GM18499 (cell line): Measurements from ENCODE around the gene MAPKAP1.
"Not testable (repeated sequence)": the region's sequence is repeated elsewhere in the genome, so short reads cannot be mapped to it uniquely, and the experiment has no call there.

Source experiments
- ATAC-seq: cut with Tn5 transposase; IDR thresholded peaks from one replicate; pipeline ENCODE4 v1.9.1; 2021; ENCODE audit warnings: moderate number of reproducible peaks; ENCODE audit not compliant: insufficient read depth, unreplicated experiment

Gene MAPKAP1

DNA sequence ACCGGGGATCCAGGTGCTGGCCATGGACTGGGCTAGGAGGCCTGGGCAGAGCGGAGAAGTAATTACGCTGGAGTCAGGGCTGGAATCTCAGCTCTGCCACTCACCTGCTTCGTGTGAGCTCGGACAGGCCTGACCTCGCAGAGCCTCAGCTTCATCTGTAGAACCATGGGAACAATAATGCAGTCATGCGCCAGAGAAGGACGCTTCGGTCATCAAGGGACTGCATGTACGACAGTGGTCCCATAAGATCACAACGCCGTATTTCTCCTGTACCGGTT, 300.3 kb downstream of the MAPKAP1 start:
- no peak for ATAC-seq

GRCh38 chr9:125405938-125406809, 300.8 kb downstream of the MAPKAP1 start:
- no peak for ATAC-seq

GRCh38 chr9:125404733-125405132, 302.3 kb downstream of the MAPKAP1 start:
- no peak for ATAC-seq

GRCh38 chr9:125400725-125401716, 306.0 kb downstream of the MAPKAP1 start:
- ATAC-seq = no peak

DNA sequence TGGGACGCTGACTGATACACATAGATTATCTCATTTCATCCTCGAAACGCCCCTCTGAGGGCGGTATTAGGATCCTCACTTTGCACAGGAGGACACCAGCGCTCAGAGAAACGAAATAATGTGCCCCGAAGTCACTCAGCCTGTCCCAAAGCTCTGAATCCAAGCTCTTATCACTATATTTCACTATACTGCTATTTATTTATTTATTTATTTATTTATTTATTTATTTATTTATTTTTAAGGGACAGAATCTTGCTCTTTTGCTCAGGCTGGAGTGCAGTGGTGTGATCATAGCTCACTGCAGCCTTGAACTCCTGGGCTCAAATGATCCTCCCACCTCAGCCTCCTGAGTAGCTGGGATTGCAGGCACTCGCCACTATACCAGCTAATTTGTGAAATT, 306.8 kb downstream of the MAPKAP1 start:
- ATAC-seq = not testable (repeated sequence)

DNA sequence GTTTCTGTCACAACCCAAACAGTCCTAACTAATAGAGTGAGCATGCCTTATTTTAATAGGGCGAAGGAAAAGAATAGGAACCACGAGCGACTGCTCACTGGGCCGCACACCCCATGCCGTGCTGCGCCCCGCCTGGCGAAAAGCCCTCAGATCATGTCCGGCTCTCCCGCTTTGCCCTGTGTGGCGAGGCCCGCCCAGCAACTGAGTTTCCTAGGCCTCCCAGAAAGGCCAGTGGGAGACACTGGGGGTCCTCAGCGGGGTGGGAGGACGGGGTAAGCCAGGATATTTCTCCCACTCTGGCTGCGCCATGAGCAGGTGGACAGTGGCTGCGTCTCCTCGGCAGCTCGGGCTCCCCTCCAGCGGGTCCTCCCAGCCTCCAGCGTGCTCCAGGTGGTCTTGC, 307.3 kb downstream of the MAPKAP1 start:
- ATAC-seq = no peak

DNA sequence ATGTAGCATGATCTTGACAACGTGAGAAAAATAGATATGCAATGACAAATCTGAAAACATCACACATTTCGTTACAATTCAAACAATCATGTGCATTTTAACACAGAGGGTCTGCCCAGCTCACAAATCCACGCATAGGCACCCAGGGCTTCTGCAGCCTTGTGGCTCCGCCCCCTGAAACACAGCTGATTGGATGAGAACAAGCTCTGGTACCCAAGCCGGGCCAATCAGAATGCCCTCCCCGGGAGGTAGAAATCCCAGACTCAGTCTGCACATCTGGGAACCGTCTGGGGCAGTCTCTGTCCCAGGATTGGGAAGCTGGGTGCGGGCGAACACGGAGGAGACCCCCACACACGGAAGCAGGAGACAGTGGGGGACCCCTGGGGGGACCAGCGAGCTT, 307.8 kb downstream of the MAPKAP1 start:
- no peak for ATAC-seq

GRCh38 chr9:125398243-125398642, 308.8 kb downstream of the MAPKAP1 start:
- ATAC-seq = no peak

DNA sequence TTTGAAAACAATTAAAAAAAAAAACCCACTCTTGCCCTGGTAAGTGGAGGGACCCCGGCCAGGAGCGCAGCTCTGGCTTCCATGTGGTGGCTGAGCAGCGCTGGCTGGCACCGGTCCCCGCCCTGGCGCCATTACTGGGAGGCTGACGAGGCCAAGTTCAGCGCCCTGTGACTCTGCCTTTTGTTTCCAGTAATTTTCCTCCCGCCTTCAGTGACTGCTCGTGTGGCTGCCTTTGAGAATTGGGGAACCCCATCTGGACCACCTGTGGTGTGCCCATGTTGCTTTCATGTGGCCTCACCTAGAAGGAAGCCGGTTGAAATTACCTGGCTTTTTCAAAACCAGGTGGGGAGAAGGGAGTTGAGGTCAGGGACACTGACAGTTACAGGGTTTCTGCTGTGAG, 309.3 kb downstream of the MAPKAP1 start:
- ATAC-seq = no peak

DNA sequence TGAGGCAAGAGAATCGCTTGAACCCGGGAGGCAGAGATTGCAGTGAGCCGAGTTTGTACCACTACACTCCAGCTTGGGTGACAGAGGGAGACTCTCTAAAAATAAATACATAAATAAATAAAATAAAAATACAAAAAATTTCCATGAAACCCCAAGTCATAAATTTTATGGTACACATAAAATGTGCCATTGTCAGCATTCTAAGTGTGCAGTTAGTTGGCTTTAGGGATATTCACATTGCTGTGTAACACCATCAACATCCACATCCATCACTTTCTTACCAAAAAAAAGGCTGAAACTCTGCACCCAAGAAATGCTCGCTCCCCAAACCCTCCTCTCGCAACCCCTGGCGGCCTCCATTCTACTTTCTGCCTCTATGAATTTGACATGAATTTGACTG, 310.2 kb downstream of the MAPKAP1 start:
- no peak for ATAC-seq

DNA sequence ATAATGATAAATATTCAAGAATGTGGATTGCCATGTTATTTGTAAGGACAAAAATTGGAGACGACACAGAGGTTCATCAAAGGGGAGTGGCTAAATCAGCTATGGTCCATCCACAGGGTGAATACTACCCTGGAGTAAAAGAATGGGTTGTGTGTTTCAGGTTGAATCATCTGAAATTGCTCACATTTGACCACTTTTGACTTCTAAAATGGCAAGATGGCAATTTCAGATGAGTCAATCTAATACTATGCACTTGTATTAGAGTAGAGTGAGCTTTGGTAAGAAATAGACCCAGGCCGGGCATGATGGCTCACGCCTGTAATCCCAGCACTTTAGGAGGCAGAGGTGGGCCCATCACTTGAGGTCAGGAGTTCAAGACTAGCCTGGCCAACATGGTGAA, 313.6 kb downstream of the MAPKAP1 start:
- ATAC-seq = no peak

- ATAC-seq = no peak
These were observed 315.3 kb downstream of the MAPKAP1 start for GRCh38 chr9:125391704-125392103.

- no peak for ATAC-seq
These were observed 318.0 kb downstream of the MAPKAP1 start for GRCh38 chr9:125388978-125389377.

- no peak for ATAC-seq
These were observed 319.0 kb downstream of the MAPKAP1 start for GRCh38 chr9:125387861-125388524.
